Parathyroid adenoma (tissue), 2 donors: Measurements from ENCODE around the gene ANKFY1.

ENCODE experiments used
- H2AFZ ChIP-seq: fragments of 300-600 bp; sonication (generic); one replicate; pipeline ENCODE4 v1.7.0; 2017; ENCODE audit warnings: antibody characterized with exemption, mild to moderate bottlenecking
- H3K27ac ChIP-seq: fragments of 300-600 bp; sonication (generic); one replicate; pipeline ENCODE4 v1.7.0; 2017
- H3K27me3 ChIP-seq: fragments of 300-600 bp; sonication (generic); one replicate; pipeline ENCODE4 v1.7.0; 2017; ENCODE audit warnings: low read length; ENCODE audit not compliant: control insufficient read depth, insufficient read depth
- H3K36me3 ChIP-seq: fragments of 300-600 bp; sonication (generic); one replicate; pipeline ENCODE4 v1.7.0; 2017; ENCODE audit warnings: low read length; ENCODE audit not compliant: control insufficient read depth, insufficient read depth
- H3K4me1 ChIP-seq: fragments of 300-600 bp; sonication (generic); one replicate; pipeline ENCODE4 v1.7.0; 2017; ENCODE audit warnings: control low read depth
- H3K4me2 ChIP-seq: fragments of 300-600 bp; sonication (generic); one replicate; pipeline ENCODE4 v1.7.0; 2017; ENCODE audit warnings: low read length
- H3K4me3 ChIP-seq: fragments of 300-600 bp; sonication (generic); one replicate; pipeline ENCODE4 v1.7.0; 2017; ENCODE audit warnings: low read depth, low read length
- H3K79me2 ChIP-seq: fragments of 300-600 bp; sonication (generic); one replicate; pipeline ENCODE4 v1.7.0; 2017; ENCODE audit warnings: control low read depth
- H3K9ac ChIP-seq: fragments of 300-600 bp; sonication (generic); one replicate; pipeline ENCODE4 v1.7.0; 2017; ENCODE audit warnings: mild to moderate bottlenecking
- H3K9me3 ChIP-seq: fragments of 300-600 bp; sonication (generic); one replicate; pipeline ENCODE4 v1.7.0; 2017; ENCODE audit warnings: low read length; ENCODE audit not compliant: control insufficient read depth
- CTCF ChIP-seq: fragments of 300-600 bp; sonication (generic); IDR thresholded peaks from one replicate; pipeline ENCODE4 v1.7.0; 2017; ENCODE audit warnings: antibody characterized with exemption, mild to moderate bottlenecking
- donor health status: primary hyperparathyroidism.

Gene ANKFY1

GRCh38 chr17:4175921-4176807 is 87.6 kb downstream of the ANKFY1 start:
- H3K9ac ChIP-seq: no peak overlapping the region
- H3K36me3 ChIP-seq: no peaks in the 10 kb centered on the region
- H3K79me2 ChIP-seq: peaks cover 6% of the 10 kb centered on the region
- H3K9me3 ChIP-seq: no peaks in the 10 kb centered on the region
- no peaks in the 10 kb centered on the region for H3K4me1 ChIP-seq
- no peak overlapping the region for H2AFZ ChIP-seq
- no peak overlapping the region for H3K4me3 ChIP-seq
- TF ChIP-seq CTCF: no peak
- H3K4me2 ChIP-seq: no peak overlapping the region
- H3K27me3 ChIP-seq: no peaks in the 10 kb centered on the region
- no peak overlapping the region for H3K27ac ChIP-seq

GRCh38 chr17:4174556-4174955 is 89.2 kb downstream of the ANKFY1 start:
- no peak overlapping the region for H3K27ac ChIP-seq
- H3K9ac ChIP-seq: no peak overlapping the region
- no peaks in the 10 kb centered on the region for H3K4me1 ChIP-seq
- TF ChIP-seq CTCF: no peak
- H3K9me3 ChIP-seq: no peaks in the 10 kb centered on the region
- H3K4me2 ChIP-seq: no peak overlapping the region
- no peaks in the 10 kb centered on the region for H3K27me3 ChIP-seq
- H3K36me3 ChIP-seq: no peaks in the 10 kb centered on the region
- H3K4me3 ChIP-seq: no peak overlapping the region
- H2AFZ ChIP-seq: no peak overlapping the region
- H3K79me2 ChIP-seq: peaks cover 6% of the 10 kb centered on the region

GRCh38 chr17:4173781-4174180 is 90.0 kb downstream of the ANKFY1 start:
- Histone ChIP-seq H3K4me2 (no peak overlapping the region), H3K4me1 (no peaks in the 10 kb centered on the region), H3K4me3 (no peak overlapping the region), H3K9me3 (no peaks in the 10 kb centered on the region), H3K27me3 (no peaks in the 10 kb centered on the region), H2AFZ (no peak overlapping the region), H3K9ac (no peak overlapping the region), H3K36me3 (no peaks in the 10 kb centered on the region), H3K79me2 (peaks cover 2% of the 10 kb centered on the region), H3K27ac (no peak overlapping the region)
- no peak for TF ChIP-seq CTCF

GRCh38 chr17:4172356-4172755 is 91.4 kb downstream of the ANKFY1 start:
- Histone ChIP-seq H3K4me1 (no peaks in the 10 kb centered on the region), H3K4me2 (no peak overlapping the region), H3K27ac (no peak overlapping the region), H3K4me3 (no peak overlapping the region), H3K36me3 (no peaks in the 10 kb centered on the region), H3K9ac (no peak overlapping the region), H2AFZ (no peak overlapping the region), H3K79me2 (peaks cover 2% of the 10 kb centered on the region), H3K27me3 (no peaks in the 10 kb centered on the region), H3K9me3 (no peaks in the 10 kb centered on the region)
- no peak for TF ChIP-seq CTCF
